Measurements from ENCODE around the gene FSTL3. TPM values are rescaled to one million over a fixed set of nuclear protein-coding genes. Genes with fewer than 3 reads are reported as not detected.

The FSTL3 gene
- total and polyA plus RNA-seq, 10 of the 15 experiments (the other 5 are each of a cell fraction or from before 2014, with no cell fraction given) = 0.42 to 13.5 (median 3.6) TPM

DNA sequence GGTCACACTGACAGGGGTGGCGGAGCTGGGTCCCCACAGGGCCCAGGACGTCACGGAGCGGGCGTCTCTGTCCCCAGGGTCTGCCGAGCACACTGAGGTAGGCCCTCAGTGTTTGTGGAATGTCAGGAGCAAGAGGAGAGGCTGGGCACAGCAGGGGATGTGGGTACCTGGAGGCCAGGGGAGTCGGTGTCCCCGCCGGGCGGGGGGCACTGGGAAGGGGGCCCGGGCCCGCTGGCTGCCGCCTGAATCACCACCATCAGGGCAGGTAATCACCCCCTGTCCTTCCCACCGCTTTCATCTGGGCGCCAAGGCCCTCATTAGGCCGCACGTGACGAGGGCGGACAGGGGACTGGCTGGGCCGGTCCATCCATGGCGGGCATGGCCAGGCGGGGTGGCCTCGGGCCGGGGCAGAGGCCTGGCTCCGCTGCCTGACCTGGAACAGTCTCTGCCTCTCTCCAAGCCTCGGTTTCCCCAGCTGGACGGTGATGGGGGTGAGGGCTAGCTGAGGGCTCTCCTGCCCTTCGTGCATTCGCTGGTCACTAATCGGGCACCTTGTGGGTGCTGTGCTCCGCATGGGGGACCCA, 35.5 kb upstream of the FSTL3 start:
- Histone ChIP-seq H3K4me3 (no peak overlapping the region), H2AFZ (ENCODE audit: control insufficient read depth, low read depth, low read length) (no peak overlapping the region), H3K79me2 (ENCODE audit: control insufficient read depth, insufficient read depth, low read length) (no peaks in the 10 kb centered on the region), H3K9ac (ENCODE audit: control insufficient read depth, insufficient read depth, low read length) (no peak overlapping the region), H3K27me3 (replicated peaks in 1 of 2; ENCODE audit: control insufficient read depth in 2 of 2, insufficient read depth in 2 of 2, low read length in 1 of 2) (no peaks in the 10 kb centered on the region), H3K27ac (ENCODE audit: control insufficient read depth, insufficient read depth) (no peak overlapping the region), H3K9me3 (replicated peaks; ENCODE audit: control insufficient read depth, insufficient read depth, low read length) (no peaks in the 10 kb centered on the region), H4K20me1 (ENCODE audit: control insufficient read depth, insufficient read depth) (no peaks in the 10 kb centered on the region), H3K4me1 (ENCODE audit: control insufficient read depth, insufficient read depth, low read length) (peaks cover 24% of the 10 kb centered on the region), H3K4me2 (ENCODE audit: control insufficient read depth, insufficient read depth) (no peak overlapping the region), H3K36me3 (ENCODE audit: control insufficient read depth in 2 of 2, insufficient read depth in 2 of 2, low read length in 1 of 2) (peaks cover 0 to 4% of the 10 kb centered on the region in 2 experiments; a peak in 2 of 4 replicates)
- FAIRE-seq = no peak
- ChIA-PET CTCF (no interaction called here), POLR2A (interaction anchor here (1.0 kb wide), 1 partner anchor 20 kb away, joined by 4 read pairs; no protein-coding TSS in a partner anchor), RAD21 (ENCODE audit: unreplicated experiment) (no interaction called here), SMC1A (ENCODE audit: uncharacterized antibody, unreplicated experiment) (no interaction called here)
- ATAC-seq = no peak
- in situ Hi-C loops (cut with MboI) = no loop called here
- BruUV-seq (replicated peaks) = no TSS peak
- intact Hi-C loops (cut with micrococcal nuclease; ENCODE audit: unreplicated experiment) = no loop called here
- TF ChIP-seq, protein P1, sequence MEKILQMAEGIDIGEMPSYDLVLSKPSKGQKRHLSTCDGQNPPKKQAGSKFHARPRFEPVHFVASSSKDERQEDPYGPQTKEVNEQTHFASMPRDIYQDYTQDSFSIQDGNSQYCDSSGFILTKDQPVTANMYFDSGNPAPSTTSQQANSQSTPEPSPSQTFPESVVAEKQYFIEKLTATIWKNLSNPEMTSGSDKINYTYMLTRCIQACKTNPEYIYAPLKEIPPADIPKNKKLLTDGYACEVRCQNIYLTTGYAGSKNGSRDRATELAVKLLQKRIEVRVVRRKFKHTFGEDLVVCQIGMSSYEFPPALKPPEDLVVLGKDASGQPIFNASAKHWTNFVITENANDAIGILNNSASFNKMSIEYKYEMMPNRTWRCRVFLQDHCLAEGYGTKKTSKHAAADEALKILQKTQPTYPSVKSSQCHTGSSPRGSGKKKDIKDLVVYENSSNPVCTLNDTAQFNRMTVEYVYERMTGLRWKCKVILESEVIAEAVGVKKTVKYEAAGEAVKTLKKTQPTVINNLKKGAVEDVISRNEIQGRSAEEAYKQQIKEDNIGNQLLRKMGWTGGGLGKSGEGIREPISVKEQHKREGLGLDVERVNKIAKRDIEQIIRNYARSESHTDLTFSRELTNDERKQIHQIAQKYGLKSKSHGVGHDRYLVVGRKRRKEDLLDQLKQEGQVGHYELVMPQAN (conservative IDR thresholded peaks at IDR 0.05) = no peak
- TF ChIP-seq, protein P2, sequence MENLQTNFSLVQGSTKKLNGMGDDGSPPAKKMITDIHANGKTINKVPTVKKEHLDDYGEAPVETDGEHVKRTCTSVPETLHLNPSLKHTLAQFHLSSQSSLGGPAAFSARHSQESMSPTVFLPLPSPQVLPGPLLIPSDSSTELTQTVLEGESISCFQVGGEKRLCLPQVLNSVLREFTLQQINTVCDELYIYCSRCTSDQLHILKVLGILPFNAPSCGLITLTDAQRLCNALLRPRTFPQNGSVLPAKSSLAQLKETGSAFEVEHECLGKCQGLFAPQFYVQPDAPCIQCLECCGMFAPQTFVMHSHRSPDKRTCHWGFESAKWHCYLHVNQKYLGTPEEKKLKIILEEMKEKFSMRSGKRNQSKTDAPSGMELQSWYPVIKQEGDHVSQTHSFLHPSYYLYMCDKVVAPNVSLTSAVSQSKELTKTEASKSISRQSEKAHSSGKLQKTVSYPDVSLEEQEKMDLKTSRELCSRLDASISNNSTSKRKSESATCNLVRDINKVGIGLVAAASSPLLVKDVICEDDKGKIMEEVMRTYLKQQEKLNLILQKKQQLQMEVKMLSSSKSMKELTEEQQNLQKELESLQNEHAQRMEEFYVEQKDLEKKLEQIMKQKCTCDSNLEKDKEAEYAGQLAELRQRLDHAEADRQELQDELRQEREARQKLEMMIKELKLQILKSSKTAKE (IDR thresholded peaks at IDR 0.05; ENCODE audit: low read depth, poor library complexity, severe bottlenecking) = no peak
- TF ChIP-seq SREBF1 (IDR thresholded peaks at IDR 0.05; ENCODE audit: low read length) = no peak
- TF ChIP-seq IKZF2 (IDR thresholded peaks at IDR 0.05) = no peak
- TF ChIP-seq MEF2B (IDR thresholded peaks at IDR 0.05; ENCODE audit: partially characterized antibody, poor library complexity, severe bottlenecking) = no peak
- TF ChIP-seq IRF4 (IDR thresholded peaks at IDR 0.05; ENCODE audit: low read depth, low read length) = no peak
- WGBS (ENCODE audit: insufficient coverage, insufficient replicate concordance, low lambda C conversion rate, missing lambda C conversion rate) = 90% methylated on average over 31 of the region's 31 CpGs
- no peak for DNase-seq (ENCODE audit: low read depth, low spot score)

Data from GM12878 (cell line).